GM12892 (cell line): Measurements from ENCODE around the gene PPIB.

Experiments
- POLR2A ChIP-seq: IDR thresholded peaks from 2 replicates; pipeline ENCODE4 v1.6.1; 2011; ENCODE audit warnings: low read depth, low read length, control low read depth
- POLR2AphosphoS5 ChIP-seq: IDR thresholded peaks from 2 replicates; pipeline ENCODE4 v1.6.1; 2011; ENCODE audit warnings: low read depth, low read length, control low read depth

DNA sequence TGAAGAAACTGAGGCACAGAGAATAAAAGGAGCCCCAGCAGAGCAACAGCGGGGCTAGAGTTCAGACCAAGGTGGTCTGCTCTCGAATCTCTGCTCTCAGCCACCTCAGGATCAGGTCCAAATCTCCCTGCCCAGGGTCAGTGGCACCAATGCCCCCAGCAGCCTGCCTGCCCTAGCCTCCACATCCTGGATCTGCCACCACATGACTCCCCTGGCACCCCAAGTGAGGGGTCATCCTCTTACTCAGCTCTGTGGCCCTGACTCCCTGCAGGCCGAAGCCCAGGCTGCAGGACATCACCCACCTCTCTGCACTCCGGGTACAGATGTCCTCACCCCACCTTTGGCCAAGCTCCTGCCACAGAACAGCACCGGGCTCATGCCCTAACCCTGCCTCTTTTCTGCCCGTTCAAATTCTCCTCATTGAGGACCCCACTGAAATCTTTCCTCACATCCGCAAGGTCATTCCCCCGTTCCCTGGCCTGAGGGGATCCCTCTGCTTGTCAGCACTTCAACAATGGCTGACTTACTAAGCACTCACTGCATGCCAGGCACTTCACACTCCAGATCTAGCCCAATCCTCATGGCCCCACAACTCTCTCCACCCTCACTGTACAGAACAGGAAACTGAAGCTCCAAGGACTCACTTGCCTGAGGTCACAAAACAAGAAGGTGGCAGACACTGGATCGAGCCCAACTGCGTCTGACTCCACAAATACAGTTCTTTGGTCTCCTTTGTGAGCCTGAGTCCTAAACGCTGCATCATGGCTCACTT is 4.3 kb downstream of the PPIB start:
- TF ChIP-seq POLR2A = no peak
- 0 out of 2 replicates have a peak, but pooled peaks have one; percentile 58 for TF ChIP-seq POLR2AphosphoS5
